ENCODE data around the gene REPIN1.
"Not testable (repeated sequence)": the region's sequence is repeated elsewhere in the genome, so short reads cannot be mapped to it uniquely, and the experiment has no call there.

REPIN1 gene

GRCh38 chr7:150379441-150380379, 11.1 kb downstream of the REPIN1 start:
- H3K9me3 Mint-ChIP-seq, result no peaks in the 10 kb centered on the region
- intact Hi-C loops (cut with micrococcal nuclease), result loop anchor here (2.0 kb wide), 1 partner anchor 15 kb away; no protein-coding TSS in a partner anchor
- no peaks in the 10 kb centered on the region for H3K27me3 Mint-ChIP-seq
- H3K36me3 Mint-ChIP-seq (ENCODE audit: low read depth), result peaks cover 21% of the 10 kb centered on the region
- peak overlapping the region; percentile 88 for H3K27ac Mint-ChIP-seq
- peaks cover 79% of the 10 kb centered on the region for H3K4me1 Mint-ChIP-seq (ENCODE audit: low read depth)
- H3K4me3 Mint-ChIP-seq, result peak overlapping the region; percentile 85

GRCh38 chr7:150380463-150380862, 11.8 kb downstream of the REPIN1 start:
- H3K4me1 Mint-ChIP-seq (ENCODE audit: low read depth), result peaks cover 81% of the 10 kb centered on the region
- no peaks in the 10 kb centered on the region for H3K9me3 Mint-ChIP-seq
- peak overlapping the region; percentile 85 for H3K4me3 Mint-ChIP-seq
- intact Hi-C loops (cut with micrococcal nuclease), result loop anchor here (2.0 kb wide), 1 partner anchor 16 kb away; no protein-coding TSS in a partner anchor
- peak overlapping the region; percentile 88 for H3K27ac Mint-ChIP-seq
- peaks cover 19% of the 10 kb centered on the region for H3K36me3 Mint-ChIP-seq (ENCODE audit: low read depth)
- no peaks in the 10 kb centered on the region for H3K27me3 Mint-ChIP-seq

GRCh38 chr7:150381096-150381495, 12.5 kb downstream of the REPIN1 start:
- no peaks in the 10 kb centered on the region for H3K9me3 Mint-ChIP-seq

GRCh38 chr7:150381785-150382122, 13.1 kb downstream of the REPIN1 start:
- Mint-ChIP-seq H3K4me3 (no peak overlapping the region), H3K9me3 (no peaks in the 10 kb centered on the region), H3K36me3 (ENCODE audit: low read depth) (peaks cover 25% of the 10 kb centered on the region), H3K27me3 (no peaks in the 10 kb centered on the region), H3K27ac (peak overlapping the region; percentile 57), H3K4me1 (ENCODE audit: low read depth) (peaks cover 74% of the 10 kb centered on the region)
- intact Hi-C loops (cut with micrococcal nuclease), result loop anchor here (2.0 kb wide), 1 partner anchor 17 kb away; no protein-coding TSS in a partner anchor

More at GRCh38 chr7:150381096-150381495, 12.5 kb downstream of the REPIN1 start:
- no peak overlapping the region for H3K4me3 Mint-ChIP-seq
- H3K27ac Mint-ChIP-seq, result no peak overlapping the region
- intact Hi-C loops (cut with micrococcal nuclease), result loop anchor here (2.0 kb wide), 1 partner anchor 16 kb away; no protein-coding TSS in a partner anchor
- H3K4me1 Mint-ChIP-seq (ENCODE audit: low read depth), result peaks cover 76% of the 10 kb centered on the region
- no peaks in the 10 kb centered on the region for H3K27me3 Mint-ChIP-seq
- peaks cover 19% of the 10 kb centered on the region for H3K36me3 Mint-ChIP-seq (ENCODE audit: low read depth)

GRCh38 chr7:150382123-150382843, 13.7 kb downstream of the REPIN1 start:
- Mint-ChIP-seq H3K4me3 (no peak overlapping the region), H3K27ac (peak overlapping the region; percentile 57), H3K9me3 (no peaks in the 10 kb centered on the region), H3K27me3 (no peaks in the 10 kb centered on the region), H3K36me3 (ENCODE audit: low read depth) (peaks cover 30% of the 10 kb centered on the region), H3K4me1 (ENCODE audit: low read depth) (peaks cover 69% of the 10 kb centered on the region)
- intact Hi-C loops (cut with micrococcal nuclease), result no loop called here

GRCh38 chr7:150382844-150383225, 14.2 kb downstream of the REPIN1 start:
- Mint-ChIP-seq H3K9me3 (no peaks in the 10 kb centered on the region), H3K27ac (no peak overlapping the region), H3K4me1 (ENCODE audit: low read depth) (peaks cover 63% of the 10 kb centered on the region), H3K27me3 (no peaks in the 10 kb centered on the region), H3K4me3 (no peak overlapping the region), H3K36me3 (ENCODE audit: low read depth) (peaks cover 35% of the 10 kb centered on the region)
- intact Hi-C loops (cut with micrococcal nuclease), result no loop called here

GRCh38 chr7:150383710-150384397, 15.2 kb downstream of the REPIN1 start:
- intact Hi-C loops (cut with micrococcal nuclease), result no loop called here
- Mint-ChIP-seq H3K9me3 (no peaks in the 10 kb centered on the region), H3K4me1 (ENCODE audit: low read depth) (peaks cover 62% of the 10 kb centered on the region), H3K27ac (peak overlapping the region; percentile 27), H3K4me3 (no peak overlapping the region), H3K36me3 (ENCODE audit: low read depth) (peaks cover 36% of the 10 kb centered on the region), H3K27me3 (no peaks in the 10 kb centered on the region)

GRCh38 chr7:150384406-150385301, 16.0 kb downstream of the REPIN1 start:
- Mint-ChIP-seq H3K4me1 (ENCODE audit: low read depth) (peaks cover 62% of the 10 kb centered on the region), H3K27me3 (no peaks in the 10 kb centered on the region), H3K4me3 (no peak overlapping the region), H3K27ac (peak overlapping the region; percentile 27), H3K36me3 (ENCODE audit: low read depth) (peaks cover 41% of the 10 kb centered on the region), H3K9me3 (no peaks in the 10 kb centered on the region)
- intact Hi-C loops (cut with micrococcal nuclease), result no loop called here

- Mint-ChIP-seq H3K27ac (no peak overlapping the region), H3K9me3 (no peaks in the 10 kb centered on the region), H3K4me1 (ENCODE audit: low read depth) (peaks cover 55% of the 10 kb centered on the region), H3K36me3 (ENCODE audit: low read depth) (peaks cover 44% of the 10 kb centered on the region), H3K4me3 (no peak overlapping the region), H3K27me3 (no peaks in the 10 kb centered on the region)
- intact Hi-C loops (cut with micrococcal nuclease), result no loop called here
Observed at GRCh38 chr7:150385302-150385723, 16.7 kb downstream of the REPIN1 start.

- H3K27me3 Mint-ChIP-seq; H3K27ac Mint-ChIP-seq; H3K4me3 Mint-ChIP-seq; H3K9me3 Mint-ChIP-seq; intact Hi-C loops (cut with micrococcal nuclease): not testable (repeated sequence)
- H3K4me1 Mint-ChIP-seq (ENCODE audit: low read depth), result peaks cover 49% of the 10 kb centered on the region
- H3K36me3 Mint-ChIP-seq (ENCODE audit: low read depth), result peaks cover 50% of the 10 kb centered on the region
Observed at GRCh38 chr7:150385884-150386283, 17.3 kb downstream of the REPIN1 start.

- Mint-ChIP-seq H3K9me3 (no peaks in the 10 kb centered on the region), H3K27ac (no peak overlapping the region), H3K27me3 (no peaks in the 10 kb centered on the region), H3K4me3 (no peak overlapping the region), H3K36me3 (ENCODE audit: low read depth) (peaks cover 47% of the 10 kb centered on the region), H3K4me1 (ENCODE audit: low read depth) (peaks cover 30% of the 10 kb centered on the region)
- intact Hi-C loops (cut with micrococcal nuclease), result loop anchor here (2.0 kb wide), 1 partner anchor 32 kb away; no protein-coding TSS in a partner anchor
Observed at GRCh38 chr7:150388306-150388705, 19.7 kb downstream of the REPIN1 start.

- H3K27ac Mint-ChIP-seq, result no peak overlapping the region
- intact Hi-C loops (cut with micrococcal nuclease), result loop anchor here (2.0 kb wide), 1 partner anchor 32 kb away; no protein-coding TSS in a partner anchor
- peaks cover 24% of the 10 kb centered on the region for H3K4me1 Mint-ChIP-seq (ENCODE audit: low read depth)
- no peak overlapping the region for H3K4me3 Mint-ChIP-seq
- H3K27me3 Mint-ChIP-seq, result no peaks in the 10 kb centered on the region
- no peaks in the 10 kb centered on the region for H3K9me3 Mint-ChIP-seq
- peaks cover 47% of the 10 kb centered on the region for H3K36me3 Mint-ChIP-seq (ENCODE audit: low read depth)
Observed at GRCh38 chr7:150388709-150389531, 20.3 kb downstream of the REPIN1 start.
